GM21825 (cell line): ENCODE results near the gene ENG.

Experiments used
- ATAC-seq: cut with Tn5 transposase; IDR thresholded peaks from one replicate; pipeline ENCODE4 v1.9.1; 2021; ENCODE audit warnings: mild to moderate bottlenecking, moderate library complexity; ENCODE audit not compliant: unreplicated experiment

Gene ENG

GRCh38 chr9:127778280-127779135, 76.0 kb downstream of the ENG start, which contains the start of gene SH2D3C:
SH2D3C (minus strand) TSS chr9:127778666; CDS start chr9:127778627, 39 bp downstream.
- peak; percentile 31 for ATAC-seq

DNA sequence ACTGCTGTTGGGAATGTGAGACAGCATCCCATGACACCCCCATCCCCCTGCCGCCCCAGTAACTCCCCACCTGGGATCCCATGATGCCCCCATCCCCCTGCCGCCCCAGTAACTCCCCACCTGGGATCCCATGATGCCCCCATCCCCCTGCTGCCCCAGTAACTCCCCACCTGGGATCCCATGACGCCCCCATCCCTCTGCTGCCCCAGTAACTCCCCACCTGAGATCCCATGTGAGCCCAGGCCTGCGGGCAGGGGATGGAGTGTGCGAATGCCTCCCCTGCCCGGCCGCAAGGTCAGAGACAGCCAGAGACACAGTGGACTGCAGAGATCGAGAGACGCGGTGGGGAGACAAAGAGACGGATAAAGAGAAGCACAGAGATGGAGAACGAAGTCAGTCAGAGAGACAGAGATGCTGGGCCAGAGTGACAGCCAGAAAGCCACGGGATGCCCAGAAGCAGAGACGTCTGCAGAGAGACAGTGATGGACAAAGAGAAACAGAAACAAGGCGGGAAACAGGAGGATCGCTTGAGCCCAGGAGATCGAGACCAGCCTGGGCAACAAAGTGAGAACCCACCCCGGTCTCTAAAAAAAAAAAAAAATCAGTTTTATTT, 77.0 kb downstream of the ENG start:
- no peak for ATAC-seq

DNA sequence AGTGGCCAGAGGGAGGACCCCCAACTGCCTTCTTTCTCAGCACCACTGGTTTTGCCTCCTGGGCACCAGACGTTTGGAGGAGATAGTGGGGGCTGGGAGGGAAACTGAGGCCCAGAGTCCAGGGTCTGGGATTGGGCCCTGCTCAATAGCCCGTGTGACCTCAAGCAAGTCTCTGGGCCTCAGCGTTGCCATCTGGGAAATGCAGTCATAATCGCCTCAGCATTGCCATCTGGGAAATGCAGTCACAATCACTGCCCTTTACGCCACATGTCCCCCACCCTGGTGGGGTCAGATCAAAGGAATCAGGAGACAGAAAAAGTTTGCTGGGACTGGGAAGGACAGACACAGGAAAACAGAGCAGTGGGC, 77.6 kb downstream of the ENG start:
- ATAC-seq: no peak

- no peak for ATAC-seq
Measured at GRCh38 chr9:127776195-127776923, 78.1 kb downstream of the ENG start.

DNA sequence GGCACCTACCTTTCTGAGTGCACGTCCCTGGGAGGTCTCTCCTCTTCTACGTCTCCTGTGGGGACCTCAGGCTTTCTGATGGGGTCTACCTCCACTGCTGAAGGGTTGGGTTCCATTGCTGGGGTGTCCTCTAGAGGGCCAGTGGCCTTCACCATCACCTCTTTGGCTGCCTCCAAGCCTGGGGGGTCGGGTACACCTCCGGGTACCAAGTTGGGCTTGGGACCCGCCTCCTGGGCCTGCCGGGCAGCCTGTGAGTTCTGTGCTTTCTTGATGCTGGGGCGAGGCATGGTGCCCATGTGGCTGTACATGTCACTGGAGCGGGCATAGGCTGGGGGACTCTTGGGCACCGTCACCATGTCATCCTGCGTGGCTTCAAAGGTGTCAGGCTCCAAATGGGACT, 80.5 kb downstream of the ENG start:
- no peak for ATAC-seq

DNA sequence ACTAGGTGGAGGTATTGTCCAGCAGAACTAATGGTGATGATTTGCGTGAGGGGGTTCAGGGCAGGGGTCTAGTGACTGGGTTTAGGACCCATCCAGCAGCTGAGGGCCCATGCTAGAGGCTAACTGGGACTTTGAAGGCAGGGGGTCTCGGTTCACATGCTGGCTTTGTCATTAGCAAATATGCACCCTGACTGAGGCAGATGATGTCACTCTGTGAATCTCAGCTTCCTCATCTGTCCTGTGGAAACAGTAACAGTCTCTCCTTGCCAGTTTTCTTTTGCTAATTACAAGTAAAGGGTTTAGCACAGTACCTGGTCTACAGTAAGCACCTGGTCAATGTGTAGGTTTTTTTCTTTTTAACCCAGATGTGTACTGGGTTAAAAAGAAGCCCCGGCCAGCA, 81.2 kb downstream of the ENG start:
- ATAC-seq: no peak

GRCh38 chr9:127772603-127773002, 81.9 kb downstream of the ENG start:
- ATAC-seq: no peak

GRCh38 chr9:127771570-127772189, 82.8 kb downstream of the ENG start:
- ATAC-seq: no peak

GRCh38 chr9:127770905-127771569, 83.4 kb downstream of the ENG start:
- peak; percentile 75 for ATAC-seq

GRCh38 chr9:127770583-127770904, 83.9 kb downstream of the ENG start:
- no peak for ATAC-seq

- ATAC-seq: no peak
Measured at GRCh38 chr9:127769929-127770582, 84.4 kb downstream of the ENG start.

- no peak for ATAC-seq
Measured at GRCh38 chr9:127769101-127769500, 85.4 kb downstream of the ENG start.

DNA sequence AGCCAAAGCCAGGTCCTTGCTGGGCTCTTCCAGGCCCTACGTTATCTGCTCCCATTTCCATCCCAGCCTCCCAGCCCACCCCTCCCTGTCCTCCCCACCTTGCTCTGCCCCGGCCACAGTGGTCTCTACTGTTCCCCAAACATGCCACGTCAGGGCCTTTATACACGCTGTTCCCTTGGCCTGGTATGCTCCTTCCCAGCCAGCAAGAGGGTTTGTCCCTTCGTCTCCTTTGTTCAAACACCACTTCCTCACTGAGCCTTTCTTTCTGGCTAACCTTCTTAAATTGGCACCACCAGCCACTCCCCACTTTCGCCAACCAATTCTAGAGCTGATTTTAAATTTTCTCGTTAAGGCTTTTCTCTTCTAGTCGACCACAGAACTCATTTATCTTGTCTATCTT, 85.8 kb downstream of the ENG start:
- ATAC-seq: no peak

- no peak for ATAC-seq
Measured at GRCh38 chr9:127767909-127768331, 86.5 kb downstream of the ENG start.

DNA sequence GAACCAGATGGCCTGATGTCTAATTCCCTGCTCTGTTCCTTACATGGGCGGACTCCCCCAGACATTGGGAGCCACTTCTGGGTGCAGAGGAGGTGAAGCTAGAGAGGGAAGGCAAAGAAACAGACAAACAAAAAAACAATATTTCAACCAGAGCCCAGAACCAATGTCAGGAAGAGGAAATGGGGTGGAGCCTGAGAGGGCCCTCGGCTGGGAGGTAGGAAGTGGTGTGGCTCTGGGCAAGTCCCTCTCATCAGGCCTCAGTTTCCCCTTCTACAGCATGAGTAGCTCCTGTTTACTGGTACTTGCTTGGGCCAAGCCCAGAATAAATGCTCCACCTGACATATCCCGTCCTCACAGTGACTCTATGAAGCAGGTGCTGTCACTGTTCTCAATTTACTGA, 87.0 kb downstream of the ENG start:
- ATAC-seq: no peak

- ATAC-seq: no peak
Measured at GRCh38 chr9:127765418-127765817, 89.0 kb downstream of the ENG start.
